Endothelial cell of umbilical vein (primary cell): ENCODE measurements around the gene PDE4B. TPM values are rescaled to one million over a fixed set of nuclear protein-coding genes. Genes with fewer than 3 reads are reported as not detected.

Source experiments
- BruUV-seq: library from RNA; stranded (reverse); fragments of 400-500 nt; replicated peaks from 2 replicates; lab custom pipeline; 2021; lab: Mats Ljungman, UMichigan
- CTCF ChIA-PET: fragments of 300-600, 350-600 bp; sonication (Branson Sonifier 250); formaldehyde crosslinking; loops from one replicate; lab custom pipeline; 2021; ENCODE audit warnings: antibody characterized with exemption, inconsistent platforms; lab: Charles Lee
- POLR2A ChIA-PET: fragments of 300-600, 350-600 bp; sonication (Branson Sonifier 250); formaldehyde crosslinking; loops from one replicate; lab custom pipeline; 2021; ENCODE audit warnings: antibody characterized with exemption, inconsistent platforms; lab: Charles Lee
- DNase-seq: peaks from one replicate; pipeline ENCODE4 v3.0.0-alpha.2; 2011; ENCODE audit warnings: low read depth, low spot score
- FAIRE-seq: peaks from 2 replicates; lab custom pipeline; 2011; peaks lifted over from hg19 to GRCh38; lab: Jason Lieb, UNC
- H2AFZ ChIP-seq: 2 replicates; pipeline ENCODE4 v1.6.0; 2012; ENCODE audit warnings: low read depth, low read length, control low read depth, inconsistent platforms
- H3K27ac ChIP-seq: 2 replicates; pipeline ENCODE4 v1.5.1; 2011; ENCODE audit warnings: low read depth, mild to moderate bottlenecking, control low read depth, low read length, moderate library complexity; ENCODE audit not compliant: insufficient read depth
- H3K27me3 ChIP-seq, 2 experiments: 2 replicates each; pipeline versions ENCODE4 v1.6.0 to v1.6.1; 2011; ENCODE audit warnings: low read length in 2 of 2, mixed read lengths in 1 of 2; ENCODE audit not compliant: control insufficient read depth in 2 of 2, insufficient read depth in 2 of 2
- H3K36me3 ChIP-seq, 2 experiments: 2 replicates in 1 of 2; 3 replicates in 1 of 2; pipeline ENCODE4 v1.5.1; 2011; ENCODE audit warnings: low read length in 2 of 2, mild to moderate bottlenecking in 1 of 2, moderate library complexity in 1 of 2; ENCODE audit not compliant: control insufficient read depth in 2 of 2, insufficient read depth in 2 of 2; ENCODE audit errors: extremely low read depth in 1 of 2
- H3K4me1 ChIP-seq: 3 replicates; pipeline ENCODE4 v1.5.1; 2011; ENCODE audit warnings: mild to moderate bottlenecking, low read length; ENCODE audit not compliant: control insufficient read depth, insufficient read depth; ENCODE audit errors: extremely low read depth
- H3K4me2 ChIP-seq: 2 replicates; pipeline ENCODE4 v1.6.1; 2011; ENCODE audit warnings: low read length, control low read depth, mixed read lengths; ENCODE audit not compliant: insufficient read depth
- H3K4me3 ChIP-seq, 3 experiments: fragments of 200-600 bp in 1 of 3; sonication (generic), shearing (Covaris generic) in 1 of 3; replicated peaks in 1 of 3; 2 replicates each; pipeline ENCODE4 v1.5.1; 2011 to 2016; ENCODE audit warnings: control low read depth in 3 of 3, low read length in 3 of 3, mild to moderate bottlenecking in 2 of 3, inconsistent platforms in 1 of 3, low read depth in 1 of 3, moderate library complexity in 1 of 3; ENCODE audit not compliant: insufficient read depth in 1 of 3
- H3K79me2 ChIP-seq: 2 replicates; pipeline ENCODE4 v1.6.0; 2012; ENCODE audit warnings: low read length, inconsistent platforms; ENCODE audit not compliant: control insufficient read depth, insufficient read depth
- H3K9ac ChIP-seq: replicated peaks from 2 replicates; pipeline ENCODE3; 2011; ENCODE audit warnings: low read length, control low read depth; ENCODE audit not compliant: insufficient read depth; ENCODE audit errors: extremely low read depth
- H3K9me1 ChIP-seq: replicated peaks from 3 replicates; pipeline ENCODE4 v1.6.0; 2011; ENCODE audit warnings: mild to moderate bottlenecking, low read length; ENCODE audit not compliant: control insufficient read depth, insufficient read depth; ENCODE audit errors: extremely low read depth
- H3K9me3 ChIP-seq: replicated peaks from 2 replicates; pipeline ENCODE4 v1.5.1; 2012; ENCODE audit warnings: low read length, inconsistent platforms; ENCODE audit not compliant: control insufficient read depth, insufficient read depth
- H4K20me1 ChIP-seq: replicated peaks from 2 replicates; pipeline ENCODE3; 2011; ENCODE audit warnings: mild to moderate bottlenecking, low read length; ENCODE audit not compliant: control insufficient read depth, insufficient read depth; ENCODE audit errors: extremely low read depth
- CTCF ChIP-seq, 2 donors: IDR thresholded peaks; 1 replicate in 1 of 2; 2 replicates in 1 of 2; pipeline ENCODE4 v1.5.1; 2011; ENCODE audit warnings: low read length in 2 of 2, mild to moderate bottlenecking in 2 of 2, moderate library complexity in 2 of 2, control low read depth in 1 of 2, inconsistent platforms in 1 of 2, low read depth in 1 of 2; ENCODE audit not compliant: insufficient read depth in 1 of 2; ENCODE audit errors: extremely low read depth in 1 of 2
- EZH2 ChIP-seq: IDR thresholded peaks from 2 replicates; pipeline ENCODE4 v1.6.1; 2012; ENCODE audit warnings: borderline replicate concordance, low read depth, mild to moderate bottlenecking, moderate library complexity, low read length, inconsistent platforms; ENCODE audit not compliant: severe bottlenecking
- FOS ChIP-seq: IDR thresholded peaks from 2 replicates; pipeline ENCODE4 v1.6.1; 2011; ENCODE audit warnings: mild to moderate bottlenecking, low read length, moderate library complexity, borderline replicate concordance; ENCODE audit not compliant: insufficient read depth
- GATA2 ChIP-seq: IDR thresholded peaks from 2 replicates; pipeline ENCODE4 v1.7.0; 2011; ENCODE audit warnings: low read depth, mild to moderate bottlenecking, moderate library complexity, mixed read lengths, low read length; ENCODE audit not compliant: insufficient read length, insufficient read depth
- JUN ChIP-seq: IDR thresholded peaks from 2 replicates; pipeline ENCODE4 v1.6.1; 2011; ENCODE audit warnings: borderline replicate concordance, low read depth; ENCODE audit not compliant: insufficient read length, insufficient read depth
- MAX ChIP-seq: IDR thresholded peaks from 2 replicates; pipeline ENCODE4 v1.6.1; 2011; ENCODE audit not compliant: insufficient read depth, insufficient read length
- MYC ChIP-seq: IDR thresholded peaks from one replicate; pipeline ENCODE4 v1.6.1; 2011; ENCODE audit warnings: mild to moderate bottlenecking, low read depth, low read length
- POLR2A ChIP-seq: IDR thresholded peaks from 2 replicates; pipeline ENCODE4 v1.6.1; 2012; ENCODE audit warnings: low read depth, mild to moderate bottlenecking, control low read depth, low read length
- POLR2AphosphoS5 ChIP-seq: IDR thresholded peaks from 2 replicates; pipeline ENCODE4 v1.6.1; 2012; ENCODE audit warnings: low read depth, mild to moderate bottlenecking, control low read depth, low read length, moderate library complexity; ENCODE audit not compliant: insufficient read depth
- dilution Hi-C: fragments of 300-500 bp; cut with MboI; formaldehyde crosslinking; loops from one replicate; pipeline ENCODE4 v1.15.0; 2019; ENCODE audit warnings: low sequenced_read_pairs; ENCODE audit not compliant: extremely low pct_ligation_motif_present
- intact Hi-C: fragments of 100-400 bp; cut with micrococcal nuclease; formaldehyde crosslinking; loops from one replicate; pipeline ENCODE4 v1.10.0; 2022
- polyA plus RNA-seq, 4 experiments: library from polyadenylated mRNA; depleted of rRNA in 3 of 4; stranded (reverse) in 3 of 4; unstranded in 1 of 4; fragments of >200 nt; gene quantifications; 2 replicates each; pipeline versions ENCODE4 v1.2.1 to v1.2.3, GENCODE V29; 2011 to 2012; ENCODE audit warnings: missing spikeins in 1 of 4
- total RNA-seq: library from RNA; stranded (reverse); gene quantifications from 2 replicates; pipeline ENCODE4 v1.2.3, GENCODE V29; 2021

PDE4B gene
- total and polyA plus RNA-seq, 2 donors (not counting 3 experiments of a cell fraction or from before 2014, with no cell fraction given): 63.5 to 69.8 TPM

GRCh38 chr1:66231217-66231616 lies 438.5 kb downstream of the PDE4B start:
- Histone ChIP-seq H3K79me2 (no peaks in the 10 kb centered on the region), H3K36me3 (no peaks in the 10 kb centered on the region), H3K9me1 (no peaks in the 10 kb centered on the region), H2AFZ (no peak overlapping the region), H3K4me1 (no peaks in the 10 kb centered on the region), H3K27ac (no peak overlapping the region), H3K9ac (no peak overlapping the region), H4K20me1 (no peaks in the 10 kb centered on the region), H3K27me3 (no peaks in the 10 kb centered on the region), H3K4me2 (no peak overlapping the region), H3K9me3 (no peaks in the 10 kb centered on the region), H3K4me3 (no peak overlapping the region)
- BruUV-seq: no TSS peak
- ChIA-PET CTCF (no interaction called here), POLR2A (no interaction called here)
- TF ChIP-seq JUN (peak; percentile 19), MYC (no peak), EZH2 (no peak), GATA2 (no peak), FOS (peak; percentile 66), CTCF (IDR thresholded peaks at IDR 0.05; ENCODE audit: extremely low read depth in 1 of 2, insufficient read depth in 1 of 2, low read depth in 1 of 2, low read length in 2 of 2) (no peak), MAX (no peak), POLR2AphosphoS5 (no peak), POLR2A (no peak)
- dilution Hi-C loops (no loop called here), intact Hi-C loops (no loop called here)
- DNase-seq (peak; percentile 40), FAIRE-seq (peak; percentile 69)
